Measurements from ENCODE around the gene CLDN5. TPM values are rescaled to one million over a fixed set of nuclear protein-coding genes. Genes with fewer than 3 reads are reported as not detected.
A peak's percentile ranks its signal among the peaks of the same experiment; 100 is the strongest.

CLDN5 gene
- total RNA-seq, 1 donor from 2014 or later = 0.47 TPM

GRCh38 chr22:19516378-19517170 is 7.6 kb downstream of the CLDN5 start:
- peaks cover 36% of the 10 kb centered on the region for H3K36me3 Mint-ChIP-seq (ENCODE audit: low read depth)
- no peak overlapping the region for H3K27ac Mint-ChIP-seq

GRCh38 chr22:19515654-19516377 is 8.4 kb downstream of the CLDN5 start:
- Mint-ChIP-seq H3K4me1 (ENCODE audit: low read depth) (no peaks in the 10 kb centered on the region), H3K36me3 (ENCODE audit: low read depth) (peaks cover 42% of the 10 kb centered on the region), H3K4me3 (no peak overlapping the region), H3K27ac (peak overlapping the region; percentile 16), H3K27me3 (ENCODE audit: insufficient read depth) (no peaks in the 10 kb centered on the region), H3K9me3 (no peaks in the 10 kb centered on the region)
- intact Hi-C loops (cut with micrococcal nuclease) = no loop called here
- no peak for DNase-seq (ENCODE audit: low spot score)

More at GRCh38 chr22:19516378-19517170, 7.6 kb downstream of the CLDN5 start:
- intact Hi-C loops (cut with micrococcal nuclease) = no loop called here
- Mint-ChIP-seq H3K27me3 (ENCODE audit: insufficient read depth) (no peaks in the 10 kb centered on the region), H3K4me1 (ENCODE audit: low read depth) (no peaks in the 10 kb centered on the region), H3K9me3 (no peaks in the 10 kb centered on the region), H3K4me3 (no peak overlapping the region)
- DNase-seq (ENCODE audit: low spot score) = no peak

- no peaks in the 10 kb centered on the region for H3K9me3 Mint-ChIP-seq
- intact Hi-C loops (cut with micrococcal nuclease) = no loop called here
- no peak overlapping the region for H3K27ac Mint-ChIP-seq
- no peaks in the 10 kb centered on the region for H3K27me3 Mint-ChIP-seq (ENCODE audit: insufficient read depth)
- H3K4me1 Mint-ChIP-seq (ENCODE audit: low read depth) = no peaks in the 10 kb centered on the region
- H3K4me3 Mint-ChIP-seq = no peak overlapping the region
- no peak for DNase-seq (ENCODE audit: low spot score)
- peaks cover 42% of the 10 kb centered on the region for H3K36me3 Mint-ChIP-seq (ENCODE audit: low read depth)
Observed at GRCh38 chr22:19514831-19515565, 9.2 kb downstream of the CLDN5 start.

- no peak for DNase-seq (ENCODE audit: low spot score)
- H3K27ac Mint-ChIP-seq = no peak overlapping the region
Observed at GRCh38 chr22:19513823-19514222, 10.4 kb downstream of the CLDN5 start.

GRCh38 chr22:19510919-19511341 is 13.3 kb downstream of the CLDN5 start:
- Mint-ChIP-seq H3K27ac (no peak overlapping the region), H3K36me3 (ENCODE audit: low read depth) (peaks cover 42% of the 10 kb centered on the region), H3K4me1 (ENCODE audit: low read depth) (peaks cover 4% of the 10 kb centered on the region)

More at GRCh38 chr22:19513823-19514222, 10.4 kb downstream of the CLDN5 start:
- H3K9me3 Mint-ChIP-seq = no peaks in the 10 kb centered on the region
- no peaks in the 10 kb centered on the region for H3K4me1 Mint-ChIP-seq (ENCODE audit: low read depth)
- intact Hi-C loops (cut with micrococcal nuclease) = no loop called here
- H3K27me3 Mint-ChIP-seq (ENCODE audit: insufficient read depth) = no peaks in the 10 kb centered on the region
- no peak overlapping the region for H3K4me3 Mint-ChIP-seq
- H3K36me3 Mint-ChIP-seq (ENCODE audit: low read depth) = peaks cover 46% of the 10 kb centered on the region

GRCh38 chr22:19509923-19510322 is 14.3 kb downstream of the CLDN5 start:
- H3K27ac Mint-ChIP-seq = no peak overlapping the region
- DNase-seq (ENCODE audit: low spot score) = no peak
- no peaks in the 10 kb centered on the region for H3K27me3 Mint-ChIP-seq (ENCODE audit: insufficient read depth)
- H3K9me3 Mint-ChIP-seq = no peaks in the 10 kb centered on the region
- intact Hi-C loops (cut with micrococcal nuclease) = no loop called here
- peaks cover 41% of the 10 kb centered on the region for H3K36me3 Mint-ChIP-seq (ENCODE audit: low read depth)
- peaks cover 14% of the 10 kb centered on the region for H3K4me1 Mint-ChIP-seq (ENCODE audit: low read depth)
- H3K4me3 Mint-ChIP-seq = no peak overlapping the region

More at GRCh38 chr22:19510919-19511341, 13.3 kb downstream of the CLDN5 start:
- Mint-ChIP-seq H3K27me3 (ENCODE audit: insufficient read depth) (no peaks in the 10 kb centered on the region), H3K9me3 (no peaks in the 10 kb centered on the region), H3K4me3 (no peak overlapping the region)
- no peak for DNase-seq (ENCODE audit: low spot score)
- intact Hi-C loops (cut with micrococcal nuclease) = no loop called here

GRCh38 chr22:19509191-19509590 is 15.0 kb downstream of the CLDN5 start:
- H3K9me3 Mint-ChIP-seq = no peaks in the 10 kb centered on the region
- peaks cover 20% of the 10 kb centered on the region for H3K4me1 Mint-ChIP-seq (ENCODE audit: low read depth)
- intact Hi-C loops (cut with micrococcal nuclease) = no loop called here
- H3K27ac Mint-ChIP-seq = no peak overlapping the region
- peaks cover 38% of the 10 kb centered on the region for H3K36me3 Mint-ChIP-seq (ENCODE audit: low read depth)
- H3K4me3 Mint-ChIP-seq = no peak overlapping the region
- H3K27me3 Mint-ChIP-seq (ENCODE audit: insufficient read depth) = no peaks in the 10 kb centered on the region
- no peak for DNase-seq (ENCODE audit: low spot score)

- H3K27ac Mint-ChIP-seq = no peak overlapping the region
- H3K4me1 Mint-ChIP-seq (ENCODE audit: low read depth) = peaks cover 20% of the 10 kb centered on the region
- DNase-seq (ENCODE audit: low spot score) = no peak
- intact Hi-C loops (cut with micrococcal nuclease) = no loop called here
- peaks cover 31% of the 10 kb centered on the region for H3K36me3 Mint-ChIP-seq (ENCODE audit: low read depth)
- H3K9me3 Mint-ChIP-seq = no peaks in the 10 kb centered on the region
- no peaks in the 10 kb centered on the region for H3K27me3 Mint-ChIP-seq (ENCODE audit: insufficient read depth)
- no peak overlapping the region for H3K4me3 Mint-ChIP-seq
Observed at GRCh38 chr22:19508024-19508776, 16.0 kb downstream of the CLDN5 start.

- H3K9me3 Mint-ChIP-seq = no peaks in the 10 kb centered on the region
- no peaks in the 10 kb centered on the region for H3K27me3 Mint-ChIP-seq (ENCODE audit: insufficient read depth)
- peaks cover 20% of the 10 kb centered on the region for H3K4me1 Mint-ChIP-seq (ENCODE audit: low read depth)
- DNase-seq (ENCODE audit: low spot score) = no peak
- no peak overlapping the region for H3K4me3 Mint-ChIP-seq
- intact Hi-C loops (cut with micrococcal nuclease) = no loop called here
- no peak overlapping the region for H3K27ac Mint-ChIP-seq
- H3K36me3 Mint-ChIP-seq (ENCODE audit: low read depth) = peaks cover 28% of the 10 kb centered on the region
Observed at GRCh38 chr22:19507534-19507861, 16.7 kb downstream of the CLDN5 start.

- Mint-ChIP-seq H3K36me3 (ENCODE audit: low read depth) (peaks cover 24% of the 10 kb centered on the region), H3K27ac (no peak overlapping the region), H3K9me3 (no peaks in the 10 kb centered on the region), H3K4me3 (no peak overlapping the region), H3K4me1 (ENCODE audit: low read depth) (peaks cover 20% of the 10 kb centered on the region), H3K27me3 (ENCODE audit: insufficient read depth) (no peaks in the 10 kb centered on the region)
- DNase-seq (ENCODE audit: low spot score) = no peak
- intact Hi-C loops (cut with micrococcal nuclease) = no loop called here
Observed at GRCh38 chr22:19506212-19506611, 18.0 kb downstream of the CLDN5 start.

GRCh38 chr22:19505735-19506126 is 18.5 kb downstream of the CLDN5 start:
- intact Hi-C loops (cut with micrococcal nuclease) = no loop called here
- Mint-ChIP-seq H3K27ac (peak overlapping the region; percentile 64), H3K4me3 (peak overlapping the region; percentile 32), H3K4me1 (ENCODE audit: low read depth) (peaks cover 20% of the 10 kb centered on the region), H3K9me3 (no peaks in the 10 kb centered on the region), H3K27me3 (ENCODE audit: insufficient read depth) (no peaks in the 10 kb centered on the region), H3K36me3 (ENCODE audit: low read depth) (peaks cover 22% of the 10 kb centered on the region)
- no peak for DNase-seq (ENCODE audit: low spot score)

- Mint-ChIP-seq H3K27me3 (ENCODE audit: insufficient read depth) (no peaks in the 10 kb centered on the region), H3K36me3 (ENCODE audit: low read depth) (peaks cover 24% of the 10 kb centered on the region), H3K4me1 (ENCODE audit: low read depth) (peaks cover 20% of the 10 kb centered on the region), H3K27ac (peak overlapping the region; percentile 64), H3K9me3 (no peaks in the 10 kb centered on the region), H3K4me3 (peak overlapping the region; percentile 32)
- DNase-seq (ENCODE audit: low spot score) = no peak
- intact Hi-C loops (cut with micrococcal nuclease) = no loop called here
Observed at GRCh38 chr22:19504900-19505734, 19.1 kb downstream of the CLDN5 start.

Data from activated T-helper 1 cell treated with anti-CD3 and anti-CD28 coated beads, Interleukin-12 subunit alpha, Interleukin-12 subunit beta, Interleukin-2, Interleukin-4 antibody, amounts not matched to agents 30 ng/mL and 10 ng/mL and 1 ng/mL, durations not matched to agents 14 hours and 24 hours and 36 hours (primary cell).